Nephron (organoid): ENCODE results near the gene PCDHB13.
"Not testable (repeated sequence)": the region's sequence is repeated elsewhere in the genome, so short reads cannot be mapped to it uniquely, and the experiment has no call there.

Experiments used
- H3K27ac Mint-ChIP-seq, 3 experiments: 2 replicates each; pipeline ENCODE4 v1.8.0; 2020; ENCODE audit warnings: mixed read lengths in 3 of 3, mild to moderate bottlenecking in 2 of 3, moderate library complexity in 1 of 3
- H3K27me3 Mint-ChIP-seq: 2 replicates; pipeline ENCODE4 v1.8.0; 2021; ENCODE audit warnings: low read depth, mild to moderate bottlenecking, moderate library complexity, mixed read lengths
- H3K36me3 Mint-ChIP-seq: 2 replicates; pipeline ENCODE4 v1.8.0; 2020; ENCODE audit warnings: low read depth, mixed read lengths
- H3K4me1 Mint-ChIP-seq: 2 replicates; pipeline ENCODE4 v1.8.0; 2020; ENCODE audit warnings: mixed read lengths
- H3K4me3 Mint-ChIP-seq, 3 experiments: 2 replicates each; pipeline ENCODE4 v1.8.0; 2020; ENCODE audit warnings: mild to moderate bottlenecking in 3 of 3, mixed read lengths in 3 of 3, moderate library complexity in 2 of 3
- H3K9me3 Mint-ChIP-seq: 2 replicates; pipeline ENCODE4 v1.8.0; 2020; ENCODE audit warnings: mixed read lengths
- TF ChIP-seq, protein P1 (sequence below), 3 experiments: fragments of 200-600 bp; sonication (generic); IDR thresholded peaks; one replicate each; pipeline ENCODE4 v1.5.0; 2021; ENCODE audit warnings: antibody characterized with exemption in 3 of 3; ENCODE audit not compliant: unreplicated experiment in 3 of 3

PCDHB13 gene

DNA sequence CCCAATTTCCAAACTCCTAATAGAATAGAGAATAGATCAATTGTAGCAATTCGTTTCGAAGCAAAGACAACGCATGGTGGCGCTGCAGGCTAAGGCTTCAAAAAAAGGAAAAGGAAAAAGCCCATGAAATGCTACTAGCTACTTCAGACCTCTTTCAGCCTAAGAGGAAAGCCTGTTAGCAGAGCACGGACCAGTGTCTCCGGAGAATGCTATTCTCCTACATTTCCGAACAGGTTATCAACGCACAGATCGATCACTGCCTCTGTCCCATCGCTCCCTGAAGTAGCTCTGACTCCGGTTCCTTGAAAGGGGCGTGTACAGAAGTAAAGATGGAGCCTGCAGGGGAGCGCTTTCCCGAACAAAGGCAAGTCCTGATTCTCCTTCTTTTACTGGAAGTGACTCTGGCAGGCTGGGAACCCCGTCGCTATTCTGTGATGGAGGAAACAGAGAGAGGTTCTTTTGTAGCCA is 31.6 kb downstream of the PCDHB13 start, which contains the start of gene PCDHB15:
PCDHB15 (plus strand) TSS at position 146 of the 468 bp plus-strand sequence; CDS start at position 330, 184 bp downstream.
- H3K4me1 Mint-ChIP-seq = no peaks in the 10 kb centered on the region
- H3K4me3 Mint-ChIP-seq = peak within 1 kb of the TSS; percentile 74 to 88 (median 80)
- peak within 1 kb of the TSS; percentile 49 to 92 (median 85) for H3K27ac Mint-ChIP-seq
- no peaks in the 10 kb centered on the region for H3K27me3 Mint-ChIP-seq
- peaks cover 92% of the 10 kb centered on the region for H3K36me3 Mint-ChIP-seq
- H3K9me3 Mint-ChIP-seq = peaks cover 83% of the 10 kb centered on the region
- TF ChIP-seq, protein P1, sequence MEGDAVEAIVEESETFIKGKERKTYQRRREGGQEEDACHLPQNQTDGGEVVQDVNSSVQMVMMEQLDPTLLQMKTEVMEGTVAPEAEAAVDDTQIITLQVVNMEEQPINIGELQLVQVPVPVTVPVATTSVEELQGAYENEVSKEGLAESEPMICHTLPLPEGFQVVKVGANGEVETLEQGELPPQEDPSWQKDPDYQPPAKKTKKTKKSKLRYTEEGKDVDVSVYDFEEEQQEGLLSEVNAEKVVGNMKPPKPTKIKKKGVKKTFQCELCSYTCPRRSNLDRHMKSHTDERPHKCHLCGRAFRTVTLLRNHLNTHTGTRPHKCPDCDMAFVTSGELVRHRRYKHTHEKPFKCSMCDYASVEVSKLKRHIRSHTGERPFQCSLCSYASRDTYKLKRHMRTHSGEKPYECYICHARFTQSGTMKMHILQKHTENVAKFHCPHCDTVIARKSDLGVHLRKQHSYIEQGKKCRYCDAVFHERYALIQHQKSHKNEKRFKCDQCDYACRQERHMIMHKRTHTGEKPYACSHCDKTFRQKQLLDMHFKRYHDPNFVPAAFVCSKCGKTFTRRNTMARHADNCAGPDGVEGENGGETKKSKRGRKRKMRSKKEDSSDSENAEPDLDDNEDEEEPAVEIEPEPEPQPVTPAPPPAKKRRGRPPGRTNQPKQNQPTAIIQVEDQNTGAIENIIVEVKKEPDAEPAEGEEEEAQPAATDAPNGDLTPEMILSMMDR (IDR thresholded peaks at IDR 0.05; ENCODE audit: unreplicated experiment in 3 of 3) = peak in 1 of 3 experiments; percentile 32

DNA sequence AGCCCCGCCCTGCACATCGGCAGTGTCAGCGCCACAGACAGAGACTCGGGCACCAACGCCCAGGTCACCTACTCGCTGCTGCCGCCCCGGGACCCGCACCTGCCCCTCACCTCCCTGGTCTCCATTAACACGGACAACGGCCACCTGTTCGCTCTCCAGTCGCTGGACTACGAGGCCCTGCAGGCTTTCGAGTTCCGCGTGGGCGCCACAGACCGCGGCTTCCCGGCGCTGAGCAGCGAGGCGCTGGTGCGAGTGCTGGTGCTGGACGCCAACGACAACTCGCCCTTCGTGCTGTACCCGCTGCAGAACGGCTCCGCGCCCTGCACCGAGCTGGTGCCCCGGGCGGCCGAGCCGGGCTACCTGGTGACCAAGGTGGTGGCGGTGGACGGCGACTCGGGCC is 33.3 kb downstream of the PCDHB13 start:
- not testable (repeated sequence) for H3K27me3 Mint-ChIP-seq, H3K4me1 Mint-ChIP-seq, H3K27ac Mint-ChIP-seq, H3K4me3 Mint-ChIP-seq
- Mint-ChIP-seq H3K9me3 (peaks cover 85% of the 10 kb centered on the region), H3K36me3 (peaks cover 93% of the 10 kb centered on the region)

DNA sequence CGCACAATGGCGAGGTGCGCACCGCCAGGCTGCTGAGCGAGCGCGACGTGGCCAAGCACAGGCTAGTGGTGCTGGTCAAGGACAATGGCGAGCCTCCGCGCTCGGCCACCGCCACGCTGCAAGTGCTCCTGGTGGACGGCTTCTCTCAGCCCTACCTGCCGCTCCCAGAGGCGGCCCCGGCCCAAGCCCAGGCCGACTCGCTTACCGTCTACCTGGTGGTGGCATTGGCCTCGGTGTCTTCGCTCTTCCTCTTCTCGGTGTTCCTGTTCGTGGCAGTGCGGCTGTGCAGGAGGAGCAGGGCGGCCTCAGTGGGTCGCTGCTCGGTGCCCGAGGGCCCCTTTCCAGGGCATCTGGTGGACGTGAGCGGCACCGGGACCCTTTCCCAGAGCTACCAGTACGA is 33.7 kb downstream of the PCDHB13 start:
- H3K27ac Mint-ChIP-seq, H3K27me3 Mint-ChIP-seq, H3K4me1 Mint-ChIP-seq, H3K4me3 Mint-ChIP-seq: not testable (repeated sequence)
- peaks cover 81% of the 10 kb centered on the region for H3K9me3 Mint-ChIP-seq
- H3K36me3 Mint-ChIP-seq = peaks cover 89% of the 10 kb centered on the region

DNA sequence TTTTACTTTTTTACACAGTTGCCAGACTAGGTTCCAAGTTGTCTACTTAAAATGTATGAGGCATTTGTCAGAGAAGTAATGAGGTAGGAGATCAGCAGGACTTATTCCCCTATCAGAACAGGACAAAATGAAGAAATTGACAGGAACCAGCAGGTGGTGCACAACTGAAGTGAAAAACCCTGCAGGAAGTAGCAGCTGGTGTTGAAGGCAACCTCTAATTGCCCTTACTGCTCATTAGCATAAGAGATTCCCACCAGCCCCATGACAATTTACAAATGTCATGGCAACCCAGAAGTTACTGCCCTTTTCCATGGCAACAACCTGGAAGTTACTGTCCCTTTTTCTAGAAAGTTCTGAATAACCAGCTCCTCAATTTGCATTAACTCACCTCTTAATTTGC is 36.9 kb downstream of the PCDHB13 start:
- Mint-ChIP-seq H3K27me3 (no peaks in the 10 kb centered on the region), H3K4me3 (no peak overlapping the region), H3K27ac (no peak overlapping the region), H3K9me3 (peaks cover 76% of the 10 kb centered on the region), H3K36me3 (peaks cover 82% of the 10 kb centered on the region), H3K4me1 (no peaks in the 10 kb centered on the region)
- TF ChIP-seq, protein P1 (IDR thresholded peaks at IDR 0.05; ENCODE audit: unreplicated experiment in 3 of 3) = no peak

DNA sequence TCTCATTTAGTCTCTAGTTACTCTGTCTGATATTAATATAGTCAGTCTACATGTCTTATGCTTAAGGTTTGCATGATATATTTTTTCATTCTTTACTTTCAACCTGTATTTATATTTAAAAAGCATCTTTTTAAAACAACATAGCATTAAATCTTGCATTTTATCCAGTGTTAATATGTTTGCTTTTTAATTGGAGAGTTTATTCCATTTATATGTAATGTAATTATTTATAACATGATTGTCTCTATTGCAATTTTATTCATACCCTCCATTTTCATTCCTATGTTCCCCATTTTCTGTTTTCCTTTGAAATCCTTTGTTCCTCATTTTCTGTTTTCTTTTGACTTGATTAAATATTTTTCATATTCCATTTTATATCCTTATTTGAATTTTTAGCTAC is 44.7 kb downstream of the PCDHB13 start:
- Mint-ChIP-seq H3K4me1 (no peaks in the 10 kb centered on the region), H3K36me3 (peaks cover 88% of the 10 kb centered on the region), H3K4me3 (no peak overlapping the region), H3K9me3 (peaks cover 86% of the 10 kb centered on the region), H3K27me3 (no peaks in the 10 kb centered on the region), H3K27ac (no peak overlapping the region)
- TF ChIP-seq, protein P1 (IDR thresholded peaks at IDR 0.05; ENCODE audit: unreplicated experiment in 3 of 3) = no peak

DNA sequence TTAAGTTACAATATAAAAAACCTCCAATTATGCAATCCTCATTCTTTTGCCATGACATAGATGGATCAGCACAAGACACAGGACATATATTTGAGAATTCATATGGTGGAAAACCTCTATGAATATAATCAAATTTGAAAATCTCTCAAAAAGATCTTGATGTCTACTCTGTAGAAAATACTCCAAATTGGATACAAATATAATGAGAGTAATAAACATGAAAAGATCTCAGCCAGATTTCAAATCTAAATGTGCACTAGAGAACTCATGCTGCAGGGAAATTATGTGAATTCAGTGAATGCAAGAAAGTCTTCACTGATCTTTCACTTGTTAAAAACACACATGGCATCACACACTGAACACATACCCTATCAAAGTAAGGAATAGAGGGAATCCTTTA is 45.2 kb downstream of the PCDHB13 start:
- H3K27me3 Mint-ChIP-seq = no peaks in the 10 kb centered on the region
- peaks cover 88% of the 10 kb centered on the region for H3K36me3 Mint-ChIP-seq
- TF ChIP-seq, protein P1 (IDR thresholded peaks at IDR 0.05; ENCODE audit: unreplicated experiment in 3 of 3) = no peak
- no peak overlapping the region for H3K4me3 Mint-ChIP-seq
- H3K9me3 Mint-ChIP-seq = peaks cover 85% of the 10 kb centered on the region
- no peaks in the 10 kb centered on the region for H3K4me1 Mint-ChIP-seq
- H3K27ac Mint-ChIP-seq = no peak overlapping the region

DNA sequence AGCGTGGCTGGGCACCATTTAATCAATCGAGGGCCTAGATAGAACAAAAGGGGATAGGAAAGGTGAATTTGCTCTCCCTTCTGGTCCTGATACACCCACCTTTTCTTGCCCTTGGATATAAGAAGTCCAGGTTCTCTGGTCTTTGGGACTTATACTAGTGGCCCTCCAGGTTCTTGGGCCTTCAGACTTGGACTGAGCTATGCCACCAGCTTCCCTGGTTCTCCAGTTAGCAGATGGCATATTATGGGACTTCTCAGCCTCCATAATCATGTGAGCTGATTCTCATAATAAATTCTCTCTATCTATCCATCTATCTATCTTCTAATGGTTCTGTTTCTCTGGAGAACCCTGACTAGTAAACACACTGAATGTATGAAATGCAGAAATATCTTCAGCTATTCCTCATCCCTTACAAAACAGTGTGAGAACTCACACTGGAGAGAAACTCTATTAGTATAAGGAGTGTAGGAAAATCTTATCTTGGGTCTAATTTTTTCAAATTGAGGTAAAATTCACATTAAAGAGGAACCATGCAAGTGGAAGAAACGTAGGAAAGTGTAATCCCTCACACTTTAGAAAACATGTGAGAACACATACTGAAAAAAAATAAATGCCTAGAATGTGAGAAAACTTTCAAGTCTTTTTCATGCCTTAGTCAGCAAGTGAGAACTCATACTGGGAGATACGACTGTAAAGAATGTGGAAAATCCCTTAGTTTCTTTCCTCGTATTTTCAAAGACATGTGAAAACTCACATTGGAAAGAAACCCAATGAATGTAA is 46.9 kb downstream of the PCDHB13 start:
- no peak overlapping the region for H3K4me3 Mint-ChIP-seq
- TF ChIP-seq, protein P1 (IDR thresholded peaks at IDR 0.05; ENCODE audit: unreplicated experiment in 3 of 3) = no peak
- no peaks in the 10 kb centered on the region for H3K4me1 Mint-ChIP-seq
- H3K27ac Mint-ChIP-seq = no peak overlapping the region
- peaks cover 87% of the 10 kb centered on the region for H3K36me3 Mint-ChIP-seq
- H3K27me3 Mint-ChIP-seq = no peaks in the 10 kb centered on the region
- peaks cover 82% of the 10 kb centered on the region for H3K9me3 Mint-ChIP-seq
